DMS 273 (cell line): ENCODE results near the gene TMEM60.

ENCODE experiments used
- DNase-seq: peaks from one replicate; lab custom pipeline; 2025; ENCODE audit not compliant: unreplicated experiment; lab: John Stamatoyannopoulos, UW

The TMEM60 gene

GRCh38 chr7:77782383-77782782 is 15.9 kb downstream of the TMEM60 start:
- no peak for DNase-seq

- DNase-seq: no peak
Observed at GRCh38 chr7:77778535-77778934, 19.7 kb downstream of the TMEM60 start.

- no peak for DNase-seq
Observed at GRCh38 chr7:77771901-77772300, 26.3 kb downstream of the TMEM60 start.

- DNase-seq: no peak
Observed at GRCh38 chr7:77770316-77770715, 27.9 kb downstream of the TMEM60 start.

- no peak for DNase-seq
Observed at GRCh38 chr7:77766801-77767605, 31.2 kb downstream of the TMEM60 start.

- no peak for DNase-seq
Observed at GRCh38 chr7:77765906-77766800, 32.1 kb downstream of the TMEM60 start.

- no peak for DNase-seq
Observed at GRCh38 chr7:77765481-77765880, 32.8 kb downstream of the TMEM60 start.

GRCh38 chr7:77760809-77761453 is 37.3 kb downstream of the TMEM60 start:
- no peak for DNase-seq

GRCh38 chr7:77759294-77759889 is 38.8 kb downstream of the TMEM60 start:
- peak; percentile 87 for DNase-seq

- no peak for DNase-seq
Observed at GRCh38 chr7:77757589-77757988, 40.6 kb downstream of the TMEM60 start.

- no peak for DNase-seq
Observed at GRCh38 chr7:77753173-77753572, 45.1 kb downstream of the TMEM60 start.

- DNase-seq: peak; percentile 13
Observed at GRCh38 chr7:77752016-77752415, 46.2 kb downstream of the TMEM60 start.

- no peak for DNase-seq
Observed at GRCh38 chr7:77747718-77748117, 50.5 kb downstream of the TMEM60 start.

GRCh38 chr7:77747178-77747577 is 51.1 kb downstream of the TMEM60 start:
- no peak for DNase-seq

- no peak for DNase-seq
Observed at GRCh38 chr7:77746824-77747165, 51.4 kb downstream of the TMEM60 start.

- DNase-seq: no peak
Observed at GRCh38 chr7:77746164-77746823, 51.9 kb downstream of the TMEM60 start.

GRCh38 chr7:77745746-77746145 is 52.5 kb downstream of the TMEM60 start:
- no peak for DNase-seq
